Measurements from ENCODE around the gene SYNC.

- TF ChIP-seq CTCF (IDR thresholded peaks at IDR 0.05) (no peak), POLR2A (IDR thresholded peaks at IDR 0.05) (no peak)
Observed at GRCh38 chr1:32685498-32685897, 17.1 kb downstream of the SYNC start.

Measured in tibial nerve (tissue), 3 donors.